K562 (cell line): ENCODE results near the gene HAPLN1. TPM values are rescaled to one million over a fixed set of nuclear protein-coding genes. Genes with fewer than 3 reads are reported as not detected.

Experiments
- ATAC-seq: fragments of 200-7000 bp; cut with Tn5 transposase; 3 replicates; pipeline ENCODE4 v1.9.1; 2020; ENCODE audit warnings: moderate library complexity
- BruUV-seq: library from RNA; stranded (reverse); fragments of 400-500 nt; replicated peaks from 2 replicates; lab custom pipeline; 2021; lab: Mats Ljungman, UMichigan
- CTCF ChIA-PET: fragments of 300-600 bp; formaldehyde crosslinking; extraction: SDS; loops from one replicate; lab custom pipeline; 2021; ENCODE audit warnings: low intra/inter-chr PET ratio; lab: Yijun Ruan, JAX
- POLR2A ChIA-PET: fragments of 300-600, 350-650 bp; sonication (Branson Sonifier 250); formaldehyde crosslinking; extraction: SDS; loops from one replicate; lab custom pipeline; 2021; ENCODE audit warnings: antibody characterized with exemption, inconsistent platforms; lab: Yijun Ruan, JAX
- DNase-seq, 4 experiments: peaks; one replicate each; pipeline versions ENCODE4 v3.0.0 to v3.0.0-alpha.2; 2011 to 2018; ENCODE audit warnings: low spot score in 3 of 4, mixed read lengths in 3 of 4; ENCODE audit errors: extremely low read depth in 1 of 4
- FAIRE-seq: peaks from 2 replicates; lab custom pipeline; 2011; peaks lifted over from hg19 to GRCh38; lab: Jason Lieb, UNC
- H2AFZ ChIP-seq: 2 replicates; pipeline ENCODE4 v1.6.0; 2011; ENCODE audit warnings: low read depth, low read length, control low read depth, inconsistent platforms
- H3K27ac ChIP-seq: fragments of 200-600 bp; 3 replicates; pipeline ENCODE4 v1.8.0; 2011; ENCODE audit warnings: low read depth, mild to moderate bottlenecking, control low read depth, inconsistent platforms, low read length, moderate library complexity, mixed read lengths; ENCODE audit errors: extremely low read depth
- H3K27me3 ChIP-seq, 2 experiments: fragments of 300-600 bp in 1 of 2; 2 replicates in 1 of 2; 3 replicates in 1 of 2; pipeline versions ENCODE4 v1.6.0 to v1.8.0; 2011; ENCODE audit warnings: inconsistent platforms in 2 of 2, low read length in 2 of 2, mild to moderate bottlenecking in 1 of 2, mixed read lengths in 1 of 2, moderate library complexity in 1 of 2; ENCODE audit not compliant: control insufficient read depth in 2 of 2, insufficient read depth in 2 of 2
- H3K36me3 ChIP-seq: fragments of 300-600 bp; 3 replicates; pipeline ENCODE4 v1.8.0; 2011; ENCODE audit warnings: mild to moderate bottlenecking, low read length, inconsistent platforms; ENCODE audit not compliant: control insufficient read depth, insufficient read depth
- H3K4me1 ChIP-seq, 2 experiments: fragments of 200-600 bp in 1 of 2; replicated peaks in 1 of 2; 2 replicates in 1 of 2; 3 replicates in 1 of 2; pipeline versions ENCODE4 v1.5.1 to v1.8.0; 2011; ENCODE audit warnings: inconsistent platforms in 2 of 2, low read length in 2 of 2, mild to moderate bottlenecking in 1 of 2, mixed read lengths in 1 of 2, moderate library complexity in 1 of 2; ENCODE audit not compliant: control insufficient read depth in 2 of 2, insufficient read depth in 2 of 2
- H3K4me2 ChIP-seq: 2 replicates; pipeline ENCODE4 v1.6.1; 2011; ENCODE audit warnings: low read length, control low read depth, inconsistent platforms, mixed read lengths; ENCODE audit not compliant: insufficient read depth
- H3K4me3 ChIP-seq: fragments of 200-600 bp; sonication (generic), shearing (Covaris generic); 2 replicates; pipeline ENCODE4 v1.5.1; 2016; ENCODE audit warnings: control low read depth, inconsistent platforms
- H3K79me2 ChIP-seq: fragments of 200-600 bp; 3 replicates; pipeline ENCODE4 v1.8.0; 2011; ENCODE audit warnings: low read length, inconsistent platforms; ENCODE audit not compliant: control insufficient read depth, insufficient read depth
- H3K9ac ChIP-seq, 2 experiments: 2 replicates each; pipeline versions ENCODE4 v1.6.0 to v1.6.1; 2011; ENCODE audit warnings: low read depth in 2 of 2, low read length in 2 of 2, control low read depth in 1 of 2, inconsistent platforms in 1 of 2, mild to moderate bottlenecking in 1 of 2, mixed read lengths in 1 of 2; ENCODE audit not compliant: insufficient read depth in 1 of 2
- H3K9me1 ChIP-seq: one replicate; pipeline ENCODE4 v1.6.0; 2011; ENCODE audit warnings: inconsistent platforms, mild to moderate bottlenecking, low read length, moderate library complexity; ENCODE audit not compliant: control insufficient read depth, insufficient read depth
- H3K9me3 ChIP-seq: replicated peaks from 2 replicates; pipeline ENCODE4 v1.5.1; 2011; ENCODE audit warnings: low read depth, low read length, inconsistent platforms; ENCODE audit not compliant: control insufficient read depth, insufficient read depth
- H4K20me1 ChIP-seq: replicated peaks from 2 replicates; pipeline ENCODE4 v1.6.1; 2011; ENCODE audit warnings: low read length, inconsistent platforms, mixed read lengths; ENCODE audit not compliant: control insufficient read depth, insufficient read depth
- ADNP ChIP-seq: fragments of 200-800 bp; sonication (Bioruptor generic); IDR thresholded peaks from 2 replicates; pipeline ENCODE4 v1.6.1; 2016; ENCODE audit warnings: missing genetic modification characterization, missing compliant biosample characterization
- CEBPB ChIP-seq: fragments of 450-650 bp; IDR thresholded peaks from 2 replicates; pipeline ENCODE4 v1.6.1; 2016; ENCODE audit warnings: missing genetic modification characterization, missing compliant biosample characterization
- CEBPG ChIP-seq, 3 experiments: fragments of 200-800 bp in 1 of 3; sonication (Bioruptor generic) in 1 of 3; sonication (generic) in 1 of 3; formaldehyde crosslinking in 1 of 3; IDR thresholded peaks in 2 of 3; conservative IDR thresholded peaks in 1 of 3; 2 replicates each; pipeline versions ENCODE4 v1.6.1 to v1.8.0; 2016 to 2022; ENCODE audit warnings: missing compliant biosample characterization in 2 of 3, missing genetic modification characterization in 2 of 3, mild to moderate bottlenecking in 1 of 3, missing genetic modification reagents in 1 of 3
- RBM17 ChIP-seq: fragments of 200-400 bp; formaldehyde crosslinking; IDR thresholded peaks from 2 replicates; pipeline ENCODE4 v1.6.1; 2017; ENCODE audit warnings: low read depth, mild to moderate bottlenecking, low read length, borderline replicate concordance
- WGBS: fragments of 100-300 bp; shearing (Covaris generic); methylation state at CpG from one replicate; pipeline ENCODE4 v1.1.6; 2016; ENCODE audit warnings: low coverage, mixed read lengths; ENCODE audit not compliant: insufficient coverage; ENCODE audit errors: missing lambda C conversion rate; 5-methylcytosine and 5-hydroxymethylcytosine counted together
- in situ Hi-C: fragments of 300-500 bp; cut with MboI; formaldehyde crosslinking; loops from 4 replicates; pipeline ENCODE4 v1.15.0; 2018; ENCODE audit warnings: inconsistent platforms, mixed read lengths
- intact Hi-C: fragments of 100-400 bp; cut with micrococcal nuclease; formaldehyde crosslinking; loops from 2 replicates; pipeline ENCODE4 v1.14.2; 2022
- polyA plus RNA-seq, 8 experiments: library from polyadenylated mRNA; depleted of rRNA in 4 of 8; stranded (reverse) in 5 of 8; unstranded in 3 of 8; fragments of >200 nt; fragmentation: Nextera tagmentation in 2 of 8; fragmentation: Illumina TruSeq in 1 of 8; extraction: Ambion mirVana in 2 of 8; extraction: Trizol in 1 of 8; gene quantifications; 2 replicates each; pipeline versions ENCODE4 v1.2.1 to v1.2.3, GENCODE V29; 2011 to 2014; ENCODE audit warnings: inconsistent platforms in 1 of 8, missing spikeins in 1 of 8
- total RNA-seq, 7 experiments: library from RNA; depleted of rRNA in 6 of 7; stranded (reverse); fragments of >200 nt in 6 of 7; fragmentation: Illumina TruSeq in 2 of 7; extraction: Trizol in 2 of 7; gene quantifications; 2 replicates each; pipeline versions ENCODE4 v1.2.1 to v1.2.3, GENCODE V29; 2011 to 2021; ENCODE audit warnings: low replicate concordance in 1 of 7
- TF ChIP-seq, protein P1 (sequence below): fragments of 200-600 bp; sonication (generic); IDR thresholded peaks from one replicate; pipeline ENCODE4 v1.6.1; 2012; ENCODE audit warnings: mild to moderate bottlenecking, low read depth, low read length, inconsistent platforms

The HAPLN1 gene
- total and polyA plus RNA-seq, 9 of the 15 experiments (the other 6 are each of a cell fraction or from before 2014, with no cell fraction given): not detected

- H3K9me3 ChIP-seq: no peaks in the 10 kb centered on the region
- no peaks in the 10 kb centered on the region for H3K9me1 ChIP-seq
- FAIRE-seq (no peak), DNase-seq (no peak), ATAC-seq (no peak)
- no peaks in the 10 kb centered on the region for H3K79me2 ChIP-seq
- H3K4me1 ChIP-seq: no peaks in the 10 kb centered on the region
- CTCF ChIA-PET: no interaction called here
- H3K9ac ChIP-seq: no peak overlapping the region
- intact Hi-C loops (no loop called here), in situ Hi-C loops (no loop called here)
- H4K20me1 ChIP-seq: no peaks in the 10 kb centered on the region
- TF ChIP-seq, protein P1, sequence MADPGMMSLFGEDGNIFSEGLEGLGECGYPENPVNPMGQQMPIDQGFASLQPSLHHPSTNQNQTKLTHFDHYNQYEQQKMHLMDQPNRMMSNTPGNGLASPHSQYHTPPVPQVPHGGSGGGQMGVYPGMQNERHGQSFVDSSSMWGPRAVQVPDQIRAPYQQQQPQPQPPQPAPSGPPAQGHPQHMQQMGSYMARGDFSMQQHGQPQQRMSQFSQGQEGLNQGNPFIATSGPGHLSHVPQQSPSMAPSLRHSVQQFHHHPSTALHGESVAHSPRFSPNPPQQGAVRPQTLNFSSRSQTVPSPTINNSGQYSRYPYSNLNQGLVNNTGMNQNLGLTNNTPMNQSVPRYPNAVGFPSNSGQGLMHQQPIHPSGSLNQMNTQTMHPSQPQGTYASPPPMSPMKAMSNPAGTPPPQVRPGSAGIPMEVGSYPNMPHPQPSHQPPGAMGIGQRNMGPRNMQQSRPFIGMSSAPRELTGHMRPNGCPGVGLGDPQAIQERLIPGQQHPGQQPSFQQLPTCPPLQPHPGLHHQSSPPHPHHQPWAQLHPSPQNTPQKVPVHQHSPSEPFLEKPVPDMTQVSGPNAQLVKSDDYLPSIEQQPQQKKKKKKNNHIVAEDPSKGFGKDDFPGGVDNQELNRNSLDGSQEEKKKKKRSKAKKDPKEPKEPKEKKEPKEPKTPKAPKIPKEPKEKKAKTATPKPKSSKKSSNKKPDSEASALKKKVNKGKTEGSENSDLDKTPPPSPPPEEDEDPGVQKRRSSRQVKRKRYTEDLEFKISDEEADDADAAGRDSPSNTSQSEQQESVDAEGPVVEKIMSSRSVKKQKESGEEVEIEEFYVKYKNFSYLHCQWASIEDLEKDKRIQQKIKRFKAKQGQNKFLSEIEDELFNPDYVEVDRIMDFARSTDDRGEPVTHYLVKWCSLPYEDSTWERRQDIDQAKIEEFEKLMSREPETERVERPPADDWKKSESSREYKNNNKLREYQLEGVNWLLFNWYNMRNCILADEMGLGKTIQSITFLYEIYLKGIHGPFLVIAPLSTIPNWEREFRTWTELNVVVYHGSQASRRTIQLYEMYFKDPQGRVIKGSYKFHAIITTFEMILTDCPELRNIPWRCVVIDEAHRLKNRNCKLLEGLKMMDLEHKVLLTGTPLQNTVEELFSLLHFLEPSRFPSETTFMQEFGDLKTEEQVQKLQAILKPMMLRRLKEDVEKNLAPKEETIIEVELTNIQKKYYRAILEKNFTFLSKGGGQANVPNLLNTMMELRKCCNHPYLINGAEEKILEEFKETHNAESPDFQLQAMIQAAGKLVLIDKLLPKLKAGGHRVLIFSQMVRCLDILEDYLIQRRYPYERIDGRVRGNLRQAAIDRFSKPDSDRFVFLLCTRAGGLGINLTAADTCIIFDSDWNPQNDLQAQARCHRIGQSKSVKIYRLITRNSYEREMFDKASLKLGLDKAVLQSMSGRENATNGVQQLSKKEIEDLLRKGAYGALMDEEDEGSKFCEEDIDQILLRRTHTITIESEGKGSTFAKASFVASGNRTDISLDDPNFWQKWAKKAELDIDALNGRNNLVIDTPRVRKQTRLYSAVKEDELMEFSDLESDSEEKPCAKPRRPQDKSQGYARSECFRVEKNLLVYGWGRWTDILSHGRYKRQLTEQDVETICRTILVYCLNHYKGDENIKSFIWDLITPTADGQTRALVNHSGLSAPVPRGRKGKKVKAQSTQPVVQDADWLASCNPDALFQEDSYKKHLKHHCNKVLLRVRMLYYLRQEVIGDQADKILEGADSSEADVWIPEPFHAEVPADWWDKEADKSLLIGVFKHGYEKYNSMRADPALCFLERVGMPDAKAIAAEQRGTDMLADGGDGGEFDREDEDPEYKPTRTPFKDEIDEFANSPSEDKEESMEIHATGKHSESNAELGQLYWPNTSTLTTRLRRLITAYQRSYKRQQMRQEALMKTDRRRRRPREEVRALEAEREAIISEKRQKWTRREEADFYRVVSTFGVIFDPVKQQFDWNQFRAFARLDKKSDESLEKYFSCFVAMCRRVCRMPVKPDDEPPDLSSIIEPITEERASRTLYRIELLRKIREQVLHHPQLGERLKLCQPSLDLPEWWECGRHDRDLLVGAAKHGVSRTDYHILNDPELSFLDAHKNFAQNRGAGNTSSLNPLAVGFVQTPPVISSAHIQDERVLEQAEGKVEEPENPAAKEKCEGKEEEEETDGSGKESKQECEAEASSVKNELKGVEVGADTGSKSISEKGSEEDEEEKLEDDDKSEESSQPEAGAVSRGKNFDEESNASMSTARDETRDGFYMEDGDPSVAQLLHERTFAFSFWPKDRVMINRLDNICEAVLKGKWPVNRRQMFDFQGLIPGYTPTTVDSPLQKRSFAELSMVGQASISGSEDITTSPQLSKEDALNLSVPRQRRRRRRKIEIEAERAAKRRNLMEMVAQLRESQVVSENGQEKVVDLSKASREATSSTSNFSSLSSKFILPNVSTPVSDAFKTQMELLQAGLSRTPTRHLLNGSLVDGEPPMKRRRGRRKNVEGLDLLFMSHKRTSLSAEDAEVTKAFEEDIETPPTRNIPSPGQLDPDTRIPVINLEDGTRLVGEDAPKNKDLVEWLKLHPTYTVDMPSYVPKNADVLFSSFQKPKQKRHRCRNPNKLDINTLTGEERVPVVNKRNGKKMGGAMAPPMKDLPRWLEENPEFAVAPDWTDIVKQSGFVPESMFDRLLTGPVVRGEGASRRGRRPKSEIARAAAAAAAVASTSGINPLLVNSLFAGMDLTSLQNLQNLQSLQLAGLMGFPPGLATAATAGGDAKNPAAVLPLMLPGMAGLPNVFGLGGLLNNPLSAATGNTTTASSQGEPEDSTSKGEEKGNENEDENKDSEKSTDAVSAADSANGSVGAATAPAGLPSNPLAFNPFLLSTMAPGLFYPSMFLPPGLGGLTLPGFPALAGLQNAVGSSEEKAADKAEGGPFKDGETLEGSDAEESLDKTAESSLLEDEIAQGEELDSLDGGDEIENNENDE: no peak
- TF ChIP-seq RBM17 (no peak), ADNP (tag) (no peak), CEBPB (tag) (0 out of 2 replicates have a peak, but pooled peaks have one; percentile 35), CEBPG (CRISPR knock-in tag; IDR thresholded peaks at IDR 0.05) (no peak), CEBPG (tag; conservative IDR thresholded peaks at IDR 0.05 in 1 of 2, IDR thresholded peaks at IDR 0.05 in 1 of 2) (peak; percentile 23 to 79; a peak in 2 of 4 replicates)
- 0% methylated on average over 1 of the region's 1 CpG for WGBS
- no peaks in the 10 kb centered on the region for H3K36me3 ChIP-seq
- H3K27me3 ChIP-seq: no peaks in the 10 kb centered on the region
- no peak overlapping the region for H3K4me3 ChIP-seq
- POLR2A ChIA-PET: no interaction called here
- H2AFZ ChIP-seq: no peak overlapping the region
- BruUV-seq: no TSS peak
- H3K4me2 ChIP-seq: no peak overlapping the region
- no peak overlapping the region for H3K27ac ChIP-seq
Measured at GRCh38 chr5:83657807-83658525, 62.7 kb downstream of the HAPLN1 start.
